Sigmoid colon (tissue), 7 donors: Measurements from ENCODE around the gene SPOCD1. TPM values are rescaled to one million over a fixed set of nuclear protein-coding genes. Genes with fewer than 3 reads are reported as not detected.

ENCODE experiments used
- DNase-seq: peaks from one replicate; pipeline ENCODE4 v3.0.0-alpha.2; 2019
- H3K27ac ChIP-seq, 4 donors: fragments of 200-600 bp; sonication (generic); one replicate each; pipeline ENCODE4 v1.5.1; 2016 to 2019; ENCODE audit warnings: mild to moderate bottlenecking in 1 of 4
- H3K27me3 ChIP-seq, 3 donors: fragments of 200-600 bp; sonication (generic); one replicate each; pipeline ENCODE4 v1.5.1; 2019; ENCODE audit warnings: mild to moderate bottlenecking in 1 of 3
- H3K36me3 ChIP-seq, 4 donors: fragments of 200-600 bp; sonication (generic); one replicate each; pipeline ENCODE4 v1.5.1; 2016 to 2019
- H3K4me1 ChIP-seq, 4 donors: fragments of 200-600 bp; sonication (generic); one replicate each; pipeline ENCODE4 v1.5.1; 2017 to 2019
- H3K4me3 ChIP-seq, 4 donors: fragments of 200-600 bp; sonication (generic); one replicate each; pipeline ENCODE4 v1.5.1; 2017 to 2019; ENCODE audit warnings: mild to moderate bottlenecking in 2 of 4, moderate library complexity in 1 of 4
- H3K9me3 ChIP-seq, 4 donors: fragments of 200-600 bp in 3 of 4; sonication (generic) in 3 of 4; one replicate each; pipeline versions ENCODE4 v1.5.1 to v1.6.1; 2013 to 2019
- CTCF ChIP-seq, 4 experiments: fragments of 450-650 bp in 3 of 4; fragments of 200-600 bp in 1 of 4; IDR thresholded peaks; one replicate each; pipeline ENCODE4 v1.5.1; 2016 to 2019; ENCODE audit warnings: antibody characterized with exemption in 4 of 4, mild to moderate bottlenecking in 3 of 4, moderate library complexity in 2 of 4
- EP300 ChIP-seq, 4 donors: sonication (generic); formaldehyde crosslinking; IDR thresholded peaks; one replicate each; pipeline ENCODE4 v1.6.1; 2017; ENCODE audit warnings: antibody characterized with exemption in 4 of 4
- POLR2A ChIP-seq, 2 donors: fragments of 450-650 bp; IDR thresholded peaks; one replicate each; pipeline ENCODE4 v1.6.1; 2016; ENCODE audit warnings: antibody characterized with exemption in 2 of 2, mild to moderate bottlenecking in 2 of 2, moderate library complexity in 2 of 2
- POLR2AphosphoS5 ChIP-seq, 4 donors: sonication (generic); formaldehyde crosslinking; IDR thresholded peaks; one replicate each; pipeline ENCODE4 v1.6.1; 2017; ENCODE audit warnings: antibody characterized with exemption in 4 of 4
- WGBS, 2 donors: extraction: QIAGEN DNeasy Blood & Tissue Kit; methylation state at CpG; one replicate each; pipeline ENCODE4 v1.1.7; 2013; 5-methylcytosine and 5-hydroxymethylcytosine counted together
- intact Hi-C: fragments of 100-400 bp; cut with DNase I; formaldehyde crosslinking; loops from one replicate; pipeline ENCODE4 v1.15.1; 2023
- polyA plus RNA-seq, 3 donors: library from polyadenylated mRNA; stranded (reverse); fragments of 200-250 nt; gene quantifications; one replicate each; pipeline ENCODE4 v1.2.3, GENCODE V29; 2013
- total RNA-seq, 4 donors: library from RNA; depleted of rRNA; stranded (reverse); fragments of >200 nt; gene quantifications; one replicate each; pipeline ENCODE4 v1.1.0, GENCODE V29; 2016
- donor health status: healthy with polysubstance abuse.
- donor health status: Bipolar disorder and iron deficiency.
- donor health status: healthy.

SPOCD1 gene
- total and polyA plus RNA-seq, 7 donors, result 0.14 to 0.70 (median 0.55) TPM; not detected in 4

GRCh38 chr1:31848381-31848897 is 32.6 kb upstream of the SPOCD1 start:
- no peaks in the 10 kb centered on the region for H3K27me3 ChIP-seq
- no peaks in the 10 kb centered on the region for H3K9me3 ChIP-seq
- no peak overlapping the region for H3K27ac ChIP-seq
- no peak overlapping the region for H3K4me3 ChIP-seq
- intact Hi-C loops, result no loop called here
- H3K36me3 ChIP-seq, result no peaks in the 10 kb centered on the region
- TF ChIP-seq POLR2A (IDR thresholded peaks at IDR 0.05), result no peak
- TF ChIP-seq EP300 (IDR thresholded peaks at IDR 0.05), result no peak
- TF ChIP-seq CTCF (IDR thresholded peaks at IDR 0.05), result no peak
- no peak for TF ChIP-seq POLR2AphosphoS5 (IDR thresholded peaks at IDR 0.05)
- H3K4me1 ChIP-seq, result no peaks in the 10 kb centered on the region
- peak; percentile 26 for DNase-seq
- 54 to 83% methylated on average over 11 of the region's 11 CpGs for WGBS, 2 donors

- Histone ChIP-seq H3K4me3 (no peak overlapping the region), H3K36me3 (no peaks in the 10 kb centered on the region), H3K27ac (no peak overlapping the region), H3K4me1 (no peaks in the 10 kb centered on the region), H3K9me3 (no peaks in the 10 kb centered on the region), H3K27me3 (no peaks in the 10 kb centered on the region)
- TF ChIP-seq CTCF (IDR thresholded peaks at IDR 0.05) (no peak), POLR2AphosphoS5 (IDR thresholded peaks at IDR 0.05) (no peak), EP300 (IDR thresholded peaks at IDR 0.05) (no peak), POLR2A (IDR thresholded peaks at IDR 0.05) (no peak)
- DNase-seq, result no peak
- intact Hi-C loops, result no loop called here
Observed at GRCh38 chr1:31846484-31846883, 30.7 kb upstream of the SPOCD1 start.

- Histone ChIP-seq H3K36me3 (no peaks in the 10 kb centered on the region), H3K27me3 (no peaks in the 10 kb centered on the region), H3K9me3 (no peaks in the 10 kb centered on the region), H3K4me3 (no peak overlapping the region), H3K27ac (no peak overlapping the region), H3K4me1 (no peaks in the 10 kb centered on the region)
- TF ChIP-seq POLR2AphosphoS5 (IDR thresholded peaks at IDR 0.05) (no peak), POLR2A (IDR thresholded peaks at IDR 0.05) (no peak), EP300 (IDR thresholded peaks at IDR 0.05) (no peak), CTCF (IDR thresholded peaks at IDR 0.05) (no peak)
- WGBS, 2 donors, result 65 to 67% methylated on average over 2 of the region's 2 CpGs
- DNase-seq, result peak; percentile 11
- intact Hi-C loops, result no loop called here
Observed at GRCh38 chr1:31843506-31843905, 27.7 kb upstream of the SPOCD1 start.

- Histone ChIP-seq H3K36me3 (no peaks in the 10 kb centered on the region), H3K4me3 (no peak overlapping the region), H3K9me3 (no peaks in the 10 kb centered on the region), H3K4me1 (no peaks in the 10 kb centered on the region), H3K27me3 (no peaks in the 10 kb centered on the region), H3K27ac (no peak overlapping the region)
- DNase-seq, result no peak
- TF ChIP-seq POLR2AphosphoS5 (IDR thresholded peaks at IDR 0.05) (no peak), CTCF (IDR thresholded peaks at IDR 0.05) (no peak), EP300 (IDR thresholded peaks at IDR 0.05) (no peak)
- intact Hi-C loops, result no loop called here
- 93 to 95% methylated on average over 6 of the region's 6 CpGs for WGBS, 2 donors
Observed at GRCh38 chr1:31839662-31840343, 24.0 kb upstream of the SPOCD1 start.
